HFFc6 (cell line): ENCODE data around the gene EXOC4. TPM values are rescaled to one million over a fixed set of nuclear protein-coding genes. Genes with fewer than 3 reads are reported as not detected.

Experiments used
- DNase-seq: peaks from one replicate; pipeline ENCODE4 v3.0.0-alpha.2; 2018
- H3K27ac Mint-ChIP-seq: 2 replicates; pipeline ENCODE4 v1.8.0; 2020; ENCODE audit warnings: mild to moderate bottlenecking, mixed read lengths
- H3K27me3 Mint-ChIP-seq: 2 replicates; pipeline ENCODE4 v1.8.0; 2021; ENCODE audit warnings: mild to moderate bottlenecking, moderate library complexity, mixed read lengths; ENCODE audit not compliant: insufficient read depth
- H3K36me3 Mint-ChIP-seq: 2 replicates; pipeline ENCODE4 v1.8.0; 2021; ENCODE audit warnings: low read depth, mixed read lengths
- H3K4me1 Mint-ChIP-seq: 2 replicates; pipeline ENCODE4 v1.8.0; 2020; ENCODE audit warnings: low read depth, mixed read lengths
- H3K4me3 Mint-ChIP-seq: 2 replicates; pipeline ENCODE4 v1.8.0; 2020; ENCODE audit warnings: mild to moderate bottlenecking, moderate library complexity, mixed read lengths
- H3K9me3 Mint-ChIP-seq: 2 replicates; pipeline ENCODE4 v1.8.0; 2020; ENCODE audit warnings: mild to moderate bottlenecking, mixed read lengths
- CTCF ChIP-seq: fragments of 200-600 bp; sonication (generic); IDR thresholded peaks from 2 replicates; pipeline ENCODE4 v1.5.0; 2021; ENCODE audit warnings: antibody characterized with exemption, mild to moderate bottlenecking
- total RNA-seq, 6 experiments: library from RNA; stranded (reverse); fragmentation: NEBNext Ultra II Directional; extraction: Animal tissue kit (Norgen Biotek cat#: 25700); gene quantifications; 2 replicates in 1 of 6; 3 replicates in 5 of 6; pipeline ENCODE4 v1.2.3, GENCODE V29; 2021

Gene EXOC4
- total RNA-seq, 6 experiments from 2014 or later: 57.6 to 67.6 (median 61.4) TPM

- Mint-ChIP-seq H3K36me3 (no peaks in the 10 kb centered on the region), H3K4me1 (no peaks in the 10 kb centered on the region), H3K4me3 (no peak overlapping the region), H3K27ac (no peak overlapping the region), H3K27me3 (no peaks in the 10 kb centered on the region), H3K9me3 (no peaks in the 10 kb centered on the region)
- DNase-seq: no peak
- TF ChIP-seq CTCF: no peak
These were observed 491.6 kb downstream of the EXOC4 start for GRCh38 chr7:133744451-133744850.

- Mint-ChIP-seq H3K4me3 (no peak overlapping the region), H3K27me3 (no peaks in the 10 kb centered on the region), H3K36me3 (no peaks in the 10 kb centered on the region), H3K9me3 (no peaks in the 10 kb centered on the region), H3K27ac (no peak overlapping the region), H3K4me1 (no peaks in the 10 kb centered on the region)
- DNase-seq: no peak
- no peak for TF ChIP-seq CTCF
These were observed 493.4 kb downstream of the EXOC4 start for GRCh38 chr7:133746305-133746704.

- Mint-ChIP-seq H3K9me3 (no peaks in the 10 kb centered on the region), H3K4me1 (no peaks in the 10 kb centered on the region), H3K27ac (no peak overlapping the region), H3K4me3 (no peak overlapping the region), H3K36me3 (no peaks in the 10 kb centered on the region), H3K27me3 (no peaks in the 10 kb centered on the region)
- DNase-seq: no peak
- TF ChIP-seq CTCF: no peak
These were observed 494.0 kb downstream of the EXOC4 start for GRCh38 chr7:133746847-133747246.

- no peak overlapping the region for H3K27ac Mint-ChIP-seq
- H3K4me1 Mint-ChIP-seq: peaks cover 6% of the 10 kb centered on the region
- H3K4me3 Mint-ChIP-seq: no peak overlapping the region
- H3K9me3 Mint-ChIP-seq: no peaks in the 10 kb centered on the region
- no peaks in the 10 kb centered on the region for H3K27me3 Mint-ChIP-seq
- DNase-seq: no peak
- no peaks in the 10 kb centered on the region for H3K36me3 Mint-ChIP-seq
- no peak for TF ChIP-seq CTCF
These were observed 495.8 kb downstream of the EXOC4 start for GRCh38 chr7:133748443-133749407.

- Mint-ChIP-seq H3K27ac (no peak overlapping the region), H3K36me3 (no peaks in the 10 kb centered on the region), H3K4me3 (no peak overlapping the region), H3K9me3 (no peaks in the 10 kb centered on the region), H3K27me3 (no peaks in the 10 kb centered on the region), H3K4me1 (peaks cover 7% of the 10 kb centered on the region)
- no peak for TF ChIP-seq CTCF
- no peak for DNase-seq
These were observed 497.4 kb downstream of the EXOC4 start for GRCh38 chr7:133750287-133750686.
